GM19193 (cell line): ENCODE data around the gene LAMA3.

Experiments used
- POLR2A ChIP-seq: IDR thresholded peaks from 4 replicates; pipeline ENCODE4 v1.6.1; 2011; ENCODE audit not compliant: insufficient read depth, insufficient read length; ENCODE audit errors: extremely low read depth

The LAMA3 gene, protein sequence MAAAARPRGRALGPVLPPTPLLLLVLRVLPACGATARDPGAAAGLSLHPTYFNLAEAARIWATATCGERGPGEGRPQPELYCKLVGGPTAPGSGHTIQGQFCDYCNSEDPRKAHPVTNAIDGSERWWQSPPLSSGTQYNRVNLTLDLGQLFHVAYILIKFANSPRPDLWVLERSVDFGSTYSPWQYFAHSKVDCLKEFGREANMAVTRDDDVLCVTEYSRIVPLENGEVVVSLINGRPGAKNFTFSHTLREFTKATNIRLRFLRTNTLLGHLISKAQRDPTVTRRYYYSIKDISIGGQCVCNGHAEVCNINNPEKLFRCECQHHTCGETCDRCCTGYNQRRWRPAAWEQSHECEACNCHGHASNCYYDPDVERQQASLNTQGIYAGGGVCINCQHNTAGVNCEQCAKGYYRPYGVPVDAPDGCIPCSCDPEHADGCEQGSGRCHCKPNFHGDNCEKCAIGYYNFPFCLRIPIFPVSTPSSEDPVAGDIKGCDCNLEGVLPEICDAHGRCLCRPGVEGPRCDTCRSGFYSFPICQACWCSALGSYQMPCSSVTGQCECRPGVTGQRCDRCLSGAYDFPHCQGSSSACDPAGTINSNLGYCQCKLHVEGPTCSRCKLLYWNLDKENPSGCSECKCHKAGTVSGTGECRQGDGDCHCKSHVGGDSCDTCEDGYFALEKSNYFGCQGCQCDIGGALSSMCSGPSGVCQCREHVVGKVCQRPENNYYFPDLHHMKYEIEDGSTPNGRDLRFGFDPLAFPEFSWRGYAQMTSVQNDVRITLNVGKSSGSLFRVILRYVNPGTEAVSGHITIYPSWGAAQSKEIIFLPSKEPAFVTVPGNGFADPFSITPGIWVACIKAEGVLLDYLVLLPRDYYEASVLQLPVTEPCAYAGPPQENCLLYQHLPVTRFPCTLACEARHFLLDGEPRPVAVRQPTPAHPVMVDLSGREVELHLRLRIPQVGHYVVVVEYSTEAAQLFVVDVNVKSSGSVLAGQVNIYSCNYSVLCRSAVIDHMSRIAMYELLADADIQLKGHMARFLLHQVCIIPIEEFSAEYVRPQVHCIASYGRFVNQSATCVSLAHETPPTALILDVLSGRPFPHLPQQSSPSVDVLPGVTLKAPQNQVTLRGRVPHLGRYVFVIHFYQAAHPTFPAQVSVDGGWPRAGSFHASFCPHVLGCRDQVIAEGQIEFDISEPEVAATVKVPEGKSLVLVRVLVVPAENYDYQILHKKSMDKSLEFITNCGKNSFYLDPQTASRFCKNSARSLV (N-terminal part only)

DNA sequence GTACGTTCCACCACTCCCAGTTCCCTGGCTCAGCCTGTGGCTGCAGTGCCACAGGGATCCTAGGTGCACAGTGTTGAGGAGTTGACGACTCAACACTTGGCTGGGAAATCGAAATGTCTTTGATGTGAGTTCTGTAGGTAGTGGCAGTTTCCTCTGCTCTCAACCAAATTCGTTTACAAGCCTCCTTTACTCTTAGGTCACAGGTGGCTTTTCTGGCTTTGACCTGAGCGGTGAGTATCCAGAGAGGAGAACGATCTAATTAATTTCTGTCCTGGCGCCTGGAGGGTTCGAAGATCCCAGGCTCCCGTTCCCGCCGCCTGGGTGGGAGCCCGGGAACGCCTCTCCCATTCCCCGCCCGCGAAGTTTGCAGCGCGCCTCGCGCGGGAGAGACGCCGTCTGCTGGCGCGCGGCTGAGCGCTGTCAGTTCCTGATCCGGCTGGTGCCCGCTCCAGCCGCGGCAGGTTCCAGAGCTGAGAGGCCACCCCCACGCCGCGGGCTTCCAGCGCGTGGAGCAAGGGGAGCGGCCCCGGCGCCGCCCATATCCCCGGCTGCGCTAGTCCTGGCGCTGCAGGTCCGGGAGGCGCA lies at the start of gene LAMA3:
LAMA3 (plus strand) TSS at position 423 of the 585 bp plus-strand sequence. CDS start 231 bp downstream, outside the sequence.
- TF ChIP-seq POLR2A: no peak

DNA sequence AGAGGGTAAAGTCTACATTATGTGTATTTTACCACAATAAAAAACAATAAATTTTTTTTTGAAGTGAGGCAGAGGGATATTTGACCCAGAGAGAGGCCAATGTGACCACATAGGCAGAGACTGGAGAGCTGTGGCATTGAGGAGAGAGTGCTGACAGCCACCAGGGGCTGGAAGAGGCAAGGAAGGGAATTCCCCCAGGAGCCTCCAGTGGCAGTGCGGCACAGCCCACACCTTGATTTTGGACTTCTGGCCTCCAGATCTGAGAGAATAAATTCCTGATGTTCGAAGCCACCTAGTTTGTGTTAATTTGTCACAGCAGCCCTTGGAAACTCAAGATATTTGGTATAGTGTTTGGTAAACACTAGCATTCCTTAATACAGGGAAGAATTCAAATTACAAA lies 49.2 kb upstream of the LAMA3 start:
- no peak for TF ChIP-seq POLR2A

DNA sequence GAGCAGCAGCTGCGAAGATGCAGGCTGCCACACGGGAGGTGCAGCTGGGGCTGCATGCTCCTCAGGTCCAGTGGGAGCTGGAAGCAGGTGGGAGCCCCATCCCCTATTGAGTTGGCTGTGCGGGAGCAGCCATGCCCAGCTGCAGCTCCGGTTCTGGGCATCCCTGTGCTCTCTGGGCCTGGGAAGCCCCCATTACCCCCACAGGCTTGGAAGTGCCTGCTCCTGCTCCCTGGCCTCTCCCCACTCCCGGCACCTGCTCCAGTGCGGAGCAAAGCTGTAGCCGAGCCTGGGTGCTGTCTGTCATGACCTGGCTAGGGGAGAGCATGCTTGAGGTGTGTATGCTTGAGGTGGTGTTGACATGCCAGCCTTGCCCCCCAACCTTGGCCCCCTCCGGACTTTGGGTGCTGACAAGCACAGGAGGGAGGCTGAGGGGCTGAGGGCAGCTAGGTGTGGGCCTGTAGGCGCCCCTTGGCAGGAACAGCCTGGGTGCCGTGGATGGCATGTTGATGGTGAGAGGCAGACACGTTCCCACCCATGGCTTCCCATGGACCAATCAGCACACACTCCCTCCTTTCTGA lies 48.0 kb upstream of the LAMA3 start:
- TF ChIP-seq POLR2A: no peak

DNA sequence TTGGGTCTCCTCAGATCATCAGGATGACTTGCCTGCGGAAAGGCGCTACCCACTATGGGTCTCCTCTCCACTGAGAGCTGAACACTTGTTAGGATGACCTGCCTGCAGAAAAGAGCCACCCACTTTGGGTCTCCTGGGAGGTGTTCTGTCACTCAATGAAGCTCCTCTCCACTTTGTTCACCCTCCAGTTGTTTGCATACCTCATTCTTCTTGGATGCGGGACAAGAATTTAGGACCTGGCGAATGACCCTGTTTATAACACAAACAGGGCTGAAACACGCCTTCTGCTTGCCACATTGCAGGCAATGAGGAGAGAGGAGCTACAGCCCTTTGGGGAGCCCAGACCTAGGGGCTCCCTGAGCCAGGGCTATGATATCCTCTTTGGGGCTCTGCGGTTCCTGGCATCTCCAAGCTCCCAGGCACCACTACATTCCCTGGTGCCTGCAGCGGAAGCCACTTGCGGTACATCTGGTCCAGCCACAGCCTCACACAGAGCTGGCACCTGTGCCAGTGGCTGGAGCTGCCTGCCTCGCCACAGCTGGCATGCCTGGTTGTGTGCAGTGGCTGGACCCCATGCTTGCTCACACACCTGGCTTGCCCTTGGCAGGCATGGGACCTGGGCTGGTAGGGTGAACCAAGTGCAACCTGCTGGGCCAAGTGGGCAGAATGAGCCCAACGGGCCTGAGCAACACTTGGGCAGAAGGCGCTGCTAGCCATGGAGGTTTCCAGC lies 47.2 kb upstream of the LAMA3 start:
- no peak for TF ChIP-seq POLR2A

DNA sequence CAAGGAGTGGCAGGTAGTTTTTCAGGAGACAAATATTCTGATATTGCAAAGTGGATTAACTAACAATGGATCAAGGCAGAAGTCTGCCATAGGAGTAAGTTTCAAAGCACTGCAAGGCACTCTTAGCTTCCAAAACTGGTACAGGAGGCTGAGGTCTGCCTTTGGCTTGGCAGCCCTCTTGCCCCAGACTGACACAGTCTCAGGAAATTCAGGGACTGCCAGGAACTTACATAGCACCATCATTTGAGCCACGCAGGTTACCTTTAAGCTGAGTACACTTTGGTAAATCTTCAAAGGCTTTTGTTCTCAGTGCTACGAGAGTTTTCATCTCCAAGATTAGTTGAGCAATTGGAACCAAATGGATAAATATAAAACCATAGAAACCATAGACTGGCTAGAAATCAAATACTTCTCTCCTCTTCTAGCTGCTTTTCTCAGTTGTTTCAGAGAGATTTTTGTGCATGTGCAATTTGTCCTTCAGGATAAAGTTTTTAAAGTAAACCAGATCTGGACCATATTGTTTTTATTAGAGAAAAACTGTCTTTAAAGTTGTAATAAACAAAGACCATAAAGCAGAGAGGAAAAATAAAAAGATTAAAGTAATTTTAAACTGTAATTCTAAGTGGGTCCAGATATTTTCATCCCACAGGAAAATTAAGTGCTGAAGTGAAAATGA lies 45.3 kb upstream of the LAMA3 start:
- no peak for TF ChIP-seq POLR2A

DNA sequence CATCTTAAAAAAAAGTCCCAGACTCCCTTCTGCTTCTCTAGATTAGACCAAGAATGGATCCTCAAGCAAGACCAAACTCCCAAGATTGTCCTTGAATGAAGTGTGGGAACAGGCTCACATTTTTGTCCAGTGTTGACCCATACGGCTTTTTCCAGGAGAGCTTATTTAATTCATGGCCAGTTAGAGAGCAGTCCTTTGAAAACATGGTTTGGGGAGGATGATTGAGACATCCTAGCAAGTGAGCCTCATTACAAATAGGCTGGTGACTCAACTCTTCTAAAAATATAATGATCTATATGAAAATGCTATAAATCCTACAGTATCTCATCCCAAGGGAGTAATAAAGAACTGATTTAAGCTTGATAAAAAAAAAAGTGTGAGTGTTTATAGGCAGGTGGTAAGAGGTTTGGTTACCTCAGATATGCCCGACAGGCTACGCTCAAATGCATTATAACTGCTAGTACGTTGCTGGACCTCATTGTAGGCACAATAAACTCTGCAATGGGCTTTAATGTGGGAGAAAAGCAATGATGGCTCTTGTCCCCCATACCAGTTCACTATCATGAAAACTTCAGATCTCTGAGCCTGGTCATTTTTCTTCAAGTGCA lies 43.6 kb upstream of the LAMA3 start:
- no peak for TF ChIP-seq POLR2A

DNA sequence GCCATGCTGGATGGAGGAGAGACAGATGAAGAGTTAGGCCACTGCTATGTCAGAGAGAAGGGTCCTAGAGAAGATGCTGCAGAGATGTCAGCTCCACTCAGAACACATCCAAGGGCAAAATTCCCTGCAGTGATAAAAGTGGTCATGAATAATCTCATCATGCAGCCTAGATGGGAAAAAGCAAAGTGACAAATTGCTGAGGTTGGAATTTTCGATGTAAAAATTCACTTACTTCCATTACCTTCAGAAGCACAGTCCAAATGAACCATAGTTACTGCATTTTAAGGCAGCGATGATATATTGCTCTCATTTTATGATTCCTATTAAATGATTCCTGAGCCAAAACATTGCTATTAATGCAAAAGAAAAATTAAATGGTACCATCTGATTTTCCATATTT lies 43.0 kb upstream of the LAMA3 start:
- no peak for TF ChIP-seq POLR2A

DNA sequence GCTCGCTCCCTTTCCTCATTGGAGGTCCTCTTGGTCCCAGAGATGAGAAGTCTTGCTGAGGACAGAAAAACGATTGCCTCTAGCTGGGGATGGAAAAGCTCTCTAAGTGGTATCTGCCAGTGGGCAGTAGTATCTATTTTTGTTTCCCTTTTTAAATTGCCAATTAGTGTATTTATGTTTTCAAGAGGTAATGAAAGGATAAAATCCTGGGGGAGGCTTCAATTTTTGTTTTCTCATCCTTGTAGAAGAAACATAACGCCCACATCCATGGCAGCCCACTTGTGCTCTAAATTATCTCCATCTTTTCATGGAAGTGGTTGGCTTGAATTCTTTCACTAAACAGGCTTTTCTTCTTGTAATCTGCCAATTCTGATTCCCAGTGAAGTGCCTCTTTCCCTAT lies 40.8 kb upstream of the LAMA3 start:
- no peak for TF ChIP-seq POLR2A

DNA sequence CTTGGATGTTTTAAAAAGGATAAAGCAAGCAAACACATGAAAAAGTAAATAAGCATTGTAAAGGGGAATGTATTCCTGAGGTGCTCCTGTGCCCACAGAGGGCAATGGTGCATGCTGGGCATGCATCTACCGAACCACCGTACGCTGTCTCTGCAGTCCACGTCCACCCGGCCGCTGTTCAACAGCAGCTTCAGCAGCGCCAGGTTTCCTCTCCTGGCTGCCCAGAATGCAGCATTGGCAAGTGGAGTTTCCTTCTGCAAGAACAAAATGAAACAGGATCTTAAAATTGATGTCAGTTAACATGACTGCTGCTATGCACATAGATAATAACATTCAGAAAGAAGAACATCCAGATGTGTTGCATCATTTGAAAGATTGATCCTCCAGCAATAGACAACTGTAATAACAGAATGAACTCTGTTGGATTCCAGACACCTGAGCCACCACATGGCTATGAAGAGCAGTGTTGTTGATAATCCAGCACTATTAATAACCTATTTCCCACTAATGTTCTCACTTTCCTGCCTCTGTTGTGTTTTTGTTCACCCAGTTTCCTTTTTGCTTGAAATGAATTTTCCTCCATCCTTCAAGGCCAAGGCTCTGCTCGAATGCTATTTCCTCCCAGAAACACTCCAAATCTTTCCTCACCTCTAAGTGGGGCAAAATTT lies 40.2 kb upstream of the LAMA3 start:
- TF ChIP-seq POLR2A: no peak

DNA sequence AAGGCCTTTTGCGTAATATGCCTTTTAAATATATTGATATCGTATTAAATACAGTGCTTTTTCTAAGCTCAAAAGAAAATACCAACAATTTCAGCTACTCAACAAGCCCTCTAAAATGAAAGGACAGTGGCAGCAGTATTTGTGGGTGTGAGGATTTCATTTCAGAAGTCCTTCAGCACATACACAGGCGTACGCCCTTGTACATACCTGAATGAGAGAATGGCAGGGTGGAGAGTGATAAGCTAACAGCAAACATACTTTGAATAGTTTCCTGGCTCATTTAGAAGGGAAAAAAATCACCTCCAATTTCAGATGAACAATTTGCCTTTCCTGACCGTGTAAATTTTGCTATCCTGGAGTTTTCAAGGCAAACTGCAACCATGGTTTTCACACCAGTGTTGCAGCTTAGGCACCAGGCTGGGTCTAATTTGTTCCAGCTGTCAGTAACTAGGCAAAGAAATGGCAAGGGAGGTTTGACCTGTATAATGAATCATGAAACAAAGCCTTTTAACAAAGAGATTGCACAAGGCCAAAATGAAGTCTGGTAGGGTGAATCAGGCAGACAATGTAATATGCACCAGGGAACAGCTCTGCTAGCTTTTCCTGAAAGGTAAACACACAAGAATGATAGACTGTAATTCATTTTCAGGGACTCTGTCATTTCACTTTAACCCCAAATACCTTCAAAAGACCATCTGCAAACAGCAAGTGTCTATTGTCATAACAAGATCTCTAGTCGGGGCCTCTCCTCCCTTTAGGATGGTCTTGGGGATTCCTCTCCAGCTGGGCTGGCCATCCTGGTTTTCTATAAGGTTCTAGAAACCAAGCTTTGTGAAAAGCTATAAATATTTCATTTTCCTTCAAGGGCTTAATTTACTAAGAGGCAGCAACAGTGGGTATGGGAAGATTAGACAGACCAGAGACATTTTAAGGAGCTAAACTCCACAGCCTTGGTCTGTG lies 38.0 kb upstream of the LAMA3 start:
- no peak for TF ChIP-seq POLR2A

DNA sequence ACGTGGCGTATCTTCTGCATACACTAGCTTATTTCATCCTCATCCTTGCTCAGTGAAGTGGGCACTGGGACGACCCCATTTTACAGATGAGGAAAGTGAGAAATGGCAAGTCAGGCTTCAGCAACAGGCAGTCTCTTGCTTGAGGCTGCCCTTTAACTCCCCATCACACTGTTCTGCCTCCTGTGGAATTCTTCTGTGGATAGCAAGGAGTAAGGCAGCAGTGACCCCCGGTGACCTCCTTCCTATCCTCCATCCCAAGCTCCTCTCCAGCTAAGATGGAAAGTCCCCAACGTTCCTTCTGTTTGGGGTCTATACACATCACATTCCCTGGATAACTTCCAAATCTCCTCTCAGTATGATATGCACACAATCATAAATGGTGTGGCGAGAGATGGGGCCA lies 37.0 kb upstream of the LAMA3 start:
- TF ChIP-seq POLR2A: no peak
